GM12878 (cell line): ENCODE results near the gene COL17A1. TPM values are rescaled to one million over a fixed set of nuclear protein-coding genes. Genes with fewer than 3 reads are reported as not detected.

ENCODE experiments used
- ATAC-seq: fragments of 200-7000 bp; cut with Tn5 transposase; 3 replicates; pipeline ENCODE4 v1.9.1; 2020; ENCODE audit warnings: mild to moderate bottlenecking, moderate library complexity
- BruUV-seq: library from RNA; stranded (reverse); fragments of 400-500 nt; replicated peaks from 2 replicates; lab custom pipeline; 2021; lab: Mats Ljungman, UMichigan
- CTCF ChIA-PET: fragments of 300-600 bp; sonication (Branson Sonifier 250); formaldehyde crosslinking; extraction: SDS; loops from one replicate; lab custom pipeline; 2021; ENCODE audit warnings: inconsistent platforms; lab: Yijun Ruan, JAX
- POLR2A ChIA-PET: fragments of 350-600 bp; formaldehyde crosslinking; extraction: SDS; loops from one replicate; lab custom pipeline; 2021; ENCODE audit warnings: inconsistent platforms; lab: Charles Lee
- RAD21 ChIA-PET: fragments of 300-600 bp; sonication (Branson Sonifier 250); formaldehyde crosslinking; loops from one replicate; lab custom pipeline; 2023; ENCODE audit warnings: antibody characterized with exemption; ENCODE audit not compliant: unreplicated experiment; lab: Charles Lee
- SMC1A ChIA-PET: fragments of 300-600 bp; sonication (Branson Sonifier 250); formaldehyde crosslinking; loops from one replicate; lab custom pipeline; 2023; ENCODE audit not compliant: unreplicated experiment, uncharacterized antibody; lab: Charles Lee
- DNase-seq: peaks from one replicate; pipeline ENCODE4 v3.0.0-alpha.2; 2011; ENCODE audit warnings: low read depth, low spot score
- FAIRE-seq: peaks from 3 replicates; lab custom pipeline; 2011; peaks lifted over from hg19 to GRCh38; lab: Jason Lieb, UNC
- H2AFZ ChIP-seq: 2 replicates; pipeline ENCODE4 v1.6.0; 2011; ENCODE audit warnings: low read depth, low read length, control low read depth; ENCODE audit not compliant: control insufficient read depth
- H3K27ac ChIP-seq: 2 replicates; pipeline ENCODE4 v1.5.1; 2011; ENCODE audit warnings: control low read depth; ENCODE audit not compliant: control insufficient read depth, insufficient read depth
- H3K27me3 ChIP-seq, 2 experiments: replicated peaks in 1 of 2; 2 replicates each; pipeline versions ENCODE4 v1.6.0 to v1.6.1; 2011; ENCODE audit warnings: low read length in 1 of 2; ENCODE audit not compliant: control insufficient read depth in 2 of 2, insufficient read depth in 2 of 2
- H3K36me3 ChIP-seq, 2 experiments: 2 replicates each; pipeline ENCODE4 v1.5.1; 2011; ENCODE audit warnings: low read length in 1 of 2; ENCODE audit not compliant: control insufficient read depth in 2 of 2, insufficient read depth in 2 of 2
- H3K4me1 ChIP-seq: 2 replicates; pipeline ENCODE4 v1.6.1; 2011; ENCODE audit warnings: mild to moderate bottlenecking, low read length, moderate library complexity, mixed read lengths; ENCODE audit not compliant: control insufficient read depth, insufficient read depth
- H3K4me2 ChIP-seq: 2 replicates; pipeline ENCODE4 v1.6.0; 2011; ENCODE audit warnings: control low read depth; ENCODE audit not compliant: control insufficient read depth, insufficient read depth
- H3K4me3 ChIP-seq: fragments of 200-600 bp; sonication (generic); 2 replicates; pipeline ENCODE4 v1.5.1; 2016
- H3K79me2 ChIP-seq: 2 replicates; pipeline ENCODE4 v1.6.0; 2011; ENCODE audit warnings: low read length; ENCODE audit not compliant: control insufficient read depth, insufficient read depth
- H3K9ac ChIP-seq: 2 replicates; pipeline ENCODE4 v1.8.0; 2011; ENCODE audit warnings: low read length, control low read depth, mixed read lengths; ENCODE audit not compliant: control insufficient read depth, insufficient read depth
- H3K9me3 ChIP-seq: replicated peaks from 3 replicates; pipeline ENCODE4 v1.5.1; 2011; ENCODE audit warnings: mild to moderate bottlenecking, low read length; ENCODE audit not compliant: control insufficient read depth, insufficient read depth
- H4K20me1 ChIP-seq: 2 replicates; pipeline ENCODE4 v1.6.0; 2011; ENCODE audit not compliant: control insufficient read depth, insufficient read depth
- CREM ChIP-seq: IDR thresholded peaks from 2 replicates; pipeline ENCODE4 v1.6.1; 2014; ENCODE audit warnings: antibody characterized with exemption, low read depth
- EZH2 ChIP-seq: IDR thresholded peaks from 2 replicates; pipeline ENCODE4 v1.6.1; 2012; ENCODE audit warnings: low read depth, mild to moderate bottlenecking, control low read depth, inconsistent platforms, low read length, borderline replicate concordance; ENCODE audit not compliant: control insufficient read depth
- IKZF2 ChIP-seq, 2 experiments: fragments of 450-650 bp; IDR thresholded peaks; 2 replicates each; pipeline ENCODE4 v1.6.1; 2017; ENCODE audit warnings: mild to moderate bottlenecking in 2 of 2, moderate library complexity in 2 of 2
- NR2C2 ChIP-seq: IDR thresholded peaks from 2 replicates; pipeline ENCODE4 v1.6.1; 2011; ENCODE audit warnings: borderline replicate concordance, low read depth; ENCODE audit not compliant: control insufficient read depth, insufficient read length
- RBBP5 ChIP-seq: fragments of 200-600 bp; sonication (generic); conservative IDR thresholded peaks from 2 replicates; pipeline ENCODE4 v1.6.1; 2016
- TBL1XR1 ChIP-seq: IDR thresholded peaks from 2 replicates; pipeline ENCODE4 v1.6.1; 2012; ENCODE audit warnings: low read depth, low read length, improper control_type of control experiment
- ZBTB33 ChIP-seq: fragments of 450-650 bp; IDR thresholded peaks from 2 replicates; pipeline ENCODE4 v1.6.1; 2017; ENCODE audit warnings: mild to moderate bottlenecking
- ZSCAN29 ChIP-seq: fragments of 450-650 bp; IDR thresholded peaks from 2 replicates; pipeline ENCODE4 v1.6.1; 2017; ENCODE audit warnings: mild to moderate bottlenecking, moderate library complexity
- in situ Hi-C: fragments of 300-500 bp; cut with MboI; formaldehyde crosslinking; loops from 9 replicates; pipeline ENCODE4 v1.14.3; 2018; ENCODE audit warnings: mixed read lengths
- intact Hi-C: fragments of 100-400 bp; cut with micrococcal nuclease; formaldehyde crosslinking; loops from one replicate; pipeline ENCODE4 v1.14.2; 2022; ENCODE audit not compliant: unreplicated experiment
- polyA plus RNA-seq, 11 experiments: library from polyadenylated mRNA; depleted of rRNA in 4 of 11; unstranded in 6 of 11; stranded (reverse) in 5 of 11; fragments of >200 nt; fragmentation: Nextera tagmentation in 4 of 11; fragmentation: Illumina TruSeq in 1 of 11; extraction: Ambion mirVana in 4 of 11; extraction: Trizol in 1 of 11; gene quantifications; 1 replicate in 1 of 11; 2 replicates in 10 of 11; pipeline versions ENCODE4 v1.2.1 to v1.2.3, GENCODE V29; 2011 to 2016; ENCODE audit warnings: inconsistent platforms in 2 of 11, missing spikeins in 2 of 11, low read depth in 1 of 11
- total RNA-seq, 4 experiments: library from RNA; depleted of rRNA in 3 of 4; stranded (reverse); fragments of >200 nt in 3 of 4; fragmentation: Illumina TruSeq in 1 of 4; extraction: Trizol in 1 of 4; gene quantifications; 2 replicates each; pipeline versions ENCODE4 v1.2.1 to v1.2.3, GENCODE V29; 2013 to 2021

COL17A1 gene
- total and polyA plus RNA-seq, 10 of the 15 experiments (the other 5 are each of a cell fraction or from before 2014, with no cell fraction given) = 0.08 to 0.22 TPM; not detected in 8

GRCh38 chr10:104099941-104100340 is 14.3 kb upstream of the COL17A1 start:
- DNase-seq (no peak), FAIRE-seq (no peak), ATAC-seq (no peak)
- in situ Hi-C loops = no loop called here
- no peak overlapping the region for H2AFZ ChIP-seq
- H3K27me3 ChIP-seq = no peaks in the 10 kb centered on the region
- ChIA-PET CTCF (interaction anchor here (0.7 to 1.7 kb wide), 6 partner anchors 10 to 212 kb away, joined by 3 to 7 read pairs (median 4); partner anchors contain the start of gene SFR1), SMC1A (interaction anchor here (1.0 to 2.2 kb wide), 8 partner anchors 10 to 212 kb away, joined by 3 to 10 read pairs (median 3); partner anchors contain the start of gene SFR1), POLR2A (interaction anchor here (0.5 to 1.0 kb wide), 2 partner anchors 22 to 1648 kb away, joined by 3 read pairs; partner anchors contain the start of gene SFR1), RAD21 (interaction anchor here (0.8 kb wide), 1 partner anchor 10 kb away, joined by 3 read pairs; no protein-coding TSS in a partner anchor)
- no peaks in the 10 kb centered on the region for H4K20me1 ChIP-seq
- no TSS peak for BruUV-seq
- no peaks in the 10 kb centered on the region for H3K79me2 ChIP-seq
- no peak overlapping the region for H3K4me2 ChIP-seq
- H3K9ac ChIP-seq = no peak overlapping the region
- H3K4me3 ChIP-seq = no peak overlapping the region
- TF ChIP-seq EZH2 = no peak
- no peak for TF ChIP-seq IKZF2 (IDR thresholded peaks at IDR 0.05)
- TF ChIP-seq ZBTB33 = no peak
- TF ChIP-seq TBL1XR1 = no peak
- TF ChIP-seq ZSCAN29 = no peak
- no peak for TF ChIP-seq CREM
- TF ChIP-seq RBBP5 = no peak
- TF ChIP-seq NR2C2 = no peak
- intact Hi-C loops = no loop called here
- no peaks in the 10 kb centered on the region; the same call in 1 of the 3 replicates for H3K9me3 ChIP-seq
- no peaks in the 10 kb centered on the region for H3K36me3 ChIP-seq
- no peak overlapping the region for H3K27ac ChIP-seq
- no peaks in the 10 kb centered on the region for H3K4me1 ChIP-seq
